ENCODE results near the gene SSR3. TPM values are rescaled to one million over a fixed set of nuclear protein-coding genes. Genes with fewer than 3 reads are reported as not detected.

Gene SSR3
- total RNA-seq, 1 donor from 2014 or later, result 148 TPM

GRCh38 chr3:156495816-156496215, 59.1 kb downstream of the SSR3 start:
- TF ChIP-seq CTCF (IDR thresholded peaks at IDR 0.05; ENCODE audit: unreplicated experiment), result no peak

GRCh38 chr3:156493887-156494286, 61.0 kb downstream of the SSR3 start:
- TF ChIP-seq CTCF (IDR thresholded peaks at IDR 0.05; ENCODE audit: unreplicated experiment), result no peak
- Mint-ChIP-seq H3K36me3 (ENCODE audit: low read depth, unreplicated experiment) (no peaks in the 10 kb centered on the region), H3K4me1 (ENCODE audit: unreplicated experiment) (no peaks in the 10 kb centered on the region), H3K27me3 (ENCODE audit: unreplicated experiment) (no peaks in the 10 kb centered on the region), H3K27ac (ENCODE audit: unreplicated experiment) (no peak overlapping the region), H3K9me3 (ENCODE audit: unreplicated experiment) (no peaks in the 10 kb centered on the region), H3K4me3 (ENCODE audit: unreplicated experiment) (no peak overlapping the region)
- DNase-seq (ENCODE audit: low spot score), result no peak

More at GRCh38 chr3:156495816-156496215, 59.1 kb downstream of the SSR3 start:
- no peaks in the 10 kb centered on the region for H3K9me3 Mint-ChIP-seq (ENCODE audit: unreplicated experiment)
- H3K4me1 Mint-ChIP-seq (ENCODE audit: unreplicated experiment), result no peaks in the 10 kb centered on the region
- no peak for DNase-seq (ENCODE audit: low spot score)
- no peak overlapping the region for H3K4me3 Mint-ChIP-seq (ENCODE audit: unreplicated experiment)
- H3K27ac Mint-ChIP-seq (ENCODE audit: unreplicated experiment), result no peak overlapping the region
- H3K36me3 Mint-ChIP-seq (ENCODE audit: low read depth, unreplicated experiment), result no peaks in the 10 kb centered on the region
- no peaks in the 10 kb centered on the region for H3K27me3 Mint-ChIP-seq (ENCODE audit: unreplicated experiment)

GRCh38 chr3:156492801-156493261, 62.1 kb downstream of the SSR3 start:
- H3K9me3 Mint-ChIP-seq (ENCODE audit: unreplicated experiment), result no peaks in the 10 kb centered on the region
- no peaks in the 10 kb centered on the region for H3K27me3 Mint-ChIP-seq (ENCODE audit: unreplicated experiment)
- DNase-seq (ENCODE audit: low spot score), result no peak
- TF ChIP-seq CTCF (IDR thresholded peaks at IDR 0.05; ENCODE audit: unreplicated experiment), result no peak
- no peaks in the 10 kb centered on the region for H3K36me3 Mint-ChIP-seq (ENCODE audit: low read depth, unreplicated experiment)
- H3K4me1 Mint-ChIP-seq (ENCODE audit: unreplicated experiment), result no peaks in the 10 kb centered on the region
- no peak overlapping the region for H3K27ac Mint-ChIP-seq (ENCODE audit: unreplicated experiment)
- H3K4me3 Mint-ChIP-seq (ENCODE audit: unreplicated experiment), result no peak overlapping the region

GRCh38 chr3:156491192-156491591, 63.7 kb downstream of the SSR3 start:
- H3K4me1 Mint-ChIP-seq (ENCODE audit: unreplicated experiment), result no peaks in the 10 kb centered on the region
- no peak for DNase-seq (ENCODE audit: low spot score)
- no peak for TF ChIP-seq CTCF (IDR thresholded peaks at IDR 0.05; ENCODE audit: unreplicated experiment)

More at GRCh38 chr3:156491192-156491591, 63.7 kb downstream of the SSR3 start:
- no peak overlapping the region for H3K4me3 Mint-ChIP-seq (ENCODE audit: unreplicated experiment)
- H3K36me3 Mint-ChIP-seq (ENCODE audit: low read depth, unreplicated experiment), result no peaks in the 10 kb centered on the region
- H3K27ac Mint-ChIP-seq (ENCODE audit: unreplicated experiment), result no peak overlapping the region
- H3K27me3 Mint-ChIP-seq (ENCODE audit: unreplicated experiment), result no peaks in the 10 kb centered on the region
- H3K9me3 Mint-ChIP-seq (ENCODE audit: unreplicated experiment), result no peaks in the 10 kb centered on the region

Other genes starting within 250 kb of the SSR3 start
- 8.9 TPM for gene TIPARP, start 119.5 kb upstream of the SSR3 start, total RNA-seq (ENCODE audit: unreplicated experiment)

All from endothelial cell (in vitro differentiated cells).